GM19239 (cell line): ENCODE data around the gene ANKRD37.
"Not testable (repeated sequence)": the region's sequence is repeated elsewhere in the genome, so short reads cannot be mapped to it uniquely, and the experiment has no call there.

Experiments
- DNase-seq: peaks from one replicate; pipeline ENCODE4 v3.0.0; 2011; ENCODE audit warnings: low spot score; ENCODE audit not compliant: insufficient read length
- FAIRE-seq: peaks from 2 replicates; lab custom pipeline; 2011; peaks lifted over from hg19 to GRCh38; lab: Jason Lieb, UNC

Gene ANKRD37

DNA sequence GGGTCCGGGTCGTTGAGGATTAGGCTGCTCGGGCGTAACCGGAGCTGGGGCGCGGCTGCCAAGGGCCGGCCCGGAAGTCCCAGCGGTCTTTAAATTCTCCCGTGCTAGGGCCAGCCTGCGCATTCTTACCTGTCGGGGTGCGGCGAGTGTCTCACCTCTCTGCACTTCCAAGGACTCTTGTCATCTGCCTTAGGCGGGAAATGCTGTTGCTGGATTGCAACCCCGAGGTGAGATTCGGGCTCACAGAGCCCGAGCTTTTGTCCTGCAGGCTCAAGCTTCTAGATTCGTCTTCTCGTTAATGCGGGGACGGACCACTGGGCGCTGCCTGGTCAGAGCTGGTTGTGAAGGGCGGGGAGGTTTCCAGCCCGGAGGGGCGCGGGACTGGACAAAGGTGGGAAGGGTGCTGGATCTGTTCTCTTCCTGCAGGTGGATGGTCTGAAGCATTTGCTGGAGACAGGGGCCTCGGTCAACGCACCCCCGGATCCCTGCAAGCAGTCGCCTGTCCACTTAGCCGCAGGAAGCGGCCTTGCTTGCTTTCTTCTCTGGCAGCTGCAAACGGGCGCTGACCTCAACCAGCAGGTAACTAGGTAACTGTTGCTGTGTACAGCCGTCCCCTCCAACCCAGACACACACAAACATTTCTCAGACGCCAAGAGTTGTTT is at the start of gene ANKRD37:
ANKRD37 (plus strand) TSS at position 118 of the 662 bp plus-strand sequence; CDS start at position 201, 83 bp downstream.
- no peak for FAIRE-seq
- no peak for DNase-seq

GRCh38 chr4:185346975-185347601 is 49.6 kb upstream of the ANKRD37 start:
- FAIRE-seq (peak; percentile 45), DNase-seq (no peak)

DNA sequence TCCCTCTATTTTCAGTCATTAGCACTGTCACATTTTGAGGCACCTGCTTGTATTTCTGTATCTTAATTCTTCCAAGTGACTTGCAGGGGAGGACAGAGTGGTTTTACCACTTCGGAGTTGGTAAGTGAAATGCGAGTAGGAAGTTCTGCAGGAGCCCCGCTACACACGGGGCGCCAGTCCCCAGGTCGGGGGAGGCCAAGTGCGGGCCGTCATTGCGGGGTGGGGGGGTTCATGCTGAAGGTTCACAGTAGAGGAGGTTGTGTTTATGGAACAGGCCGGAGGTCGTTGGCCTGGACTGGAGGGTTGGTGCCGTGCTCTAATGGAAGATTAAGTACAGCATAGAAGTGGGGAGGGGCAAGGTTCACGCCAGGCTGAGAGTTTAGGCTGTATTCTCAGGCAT is 45.0 kb upstream of the ANKRD37 start:
- DNase-seq (no peak), FAIRE-seq (no peak)

GRCh38 chr4:185352202-185352601 is 44.4 kb upstream of the ANKRD37 start:
- FAIRE-seq (no peak), DNase-seq (no peak)

DNA sequence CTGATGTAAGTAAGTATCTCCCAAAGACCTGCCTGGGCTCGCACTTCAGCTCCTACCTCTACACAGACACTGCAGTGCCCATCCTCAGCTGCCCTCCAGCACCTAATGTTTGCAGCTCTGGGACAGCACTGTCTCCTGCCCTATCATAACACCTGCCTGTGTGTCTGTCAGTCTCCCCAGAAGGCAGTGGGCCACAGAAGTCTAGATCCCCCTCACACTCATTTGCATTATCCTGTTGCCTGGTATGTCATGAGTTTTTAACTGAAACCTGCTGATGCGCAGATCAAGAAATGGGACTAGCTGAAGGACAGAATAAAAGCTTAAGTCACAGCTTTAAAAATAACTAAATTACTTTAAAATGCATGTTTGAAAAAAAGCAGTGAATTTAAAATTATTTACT is 43.9 kb upstream of the ANKRD37 start:
- DNase-seq (no peak), FAIRE-seq (no peak)

GRCh38 chr4:185357211-185357610 is 39.4 kb upstream of the ANKRD37 start:
- DNase-seq: no peak
- FAIRE-seq: no peak

- DNase-seq (no peak), FAIRE-seq (no peak)
Observed at GRCh38 chr4:185357733-185358440, 38.8 kb upstream of the ANKRD37 start.

GRCh38 chr4:185358514-185358913 is 38.1 kb upstream of the ANKRD37 start:
- FAIRE-seq: no peak
- DNase-seq: no peak

GRCh38 chr4:185358959-185359358 is 37.7 kb upstream of the ANKRD37 start:
- FAIRE-seq (no peak), DNase-seq (no peak)

DNA sequence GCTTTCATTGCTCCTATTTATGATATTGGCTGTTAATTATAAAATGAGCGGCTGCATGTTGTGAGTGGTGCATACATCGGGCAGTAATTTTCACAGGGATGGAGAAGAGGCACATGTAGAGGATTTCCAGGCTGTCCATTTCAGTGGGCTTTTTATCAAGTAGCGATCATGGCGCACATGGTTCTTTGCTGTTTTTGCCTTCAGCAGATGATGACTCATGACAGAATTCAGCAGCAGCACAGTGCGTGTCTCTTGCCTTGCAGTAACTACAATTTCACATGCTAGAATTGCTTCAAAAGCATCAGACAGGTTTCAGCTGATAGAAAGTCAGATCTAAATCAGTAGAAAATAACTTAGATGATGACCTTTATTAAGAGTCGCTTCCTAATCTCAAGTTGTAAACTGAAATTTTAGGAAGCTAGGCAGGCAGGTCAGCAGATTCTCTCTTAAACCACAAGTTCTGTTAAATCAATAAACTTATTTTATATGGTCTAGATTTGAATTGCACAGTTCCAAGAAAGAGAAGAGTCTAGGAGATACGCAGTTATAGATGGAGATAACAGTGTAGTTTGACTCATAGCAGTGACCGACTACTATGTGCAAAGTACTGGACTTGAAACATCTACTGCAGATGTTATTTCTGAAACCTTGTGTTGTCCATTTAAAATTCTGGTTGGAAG is 36.7 kb upstream of the ANKRD37 start:
- DNase-seq (no peak), FAIRE-seq (no peak)

GRCh38 chr4:185361872-185362271 is 34.8 kb upstream of the ANKRD37 start:
- FAIRE-seq (peak; percentile 77), DNase-seq (no peak)

- not testable (repeated sequence) for FAIRE-seq, DNase-seq
Observed at GRCh38 chr4:185362570-185362969, 34.1 kb upstream of the ANKRD37 start.

- no peak for FAIRE-seq
Observed at GRCh38 chr4:185363251-185363650, 33.4 kb upstream of the ANKRD37 start.

DNA sequence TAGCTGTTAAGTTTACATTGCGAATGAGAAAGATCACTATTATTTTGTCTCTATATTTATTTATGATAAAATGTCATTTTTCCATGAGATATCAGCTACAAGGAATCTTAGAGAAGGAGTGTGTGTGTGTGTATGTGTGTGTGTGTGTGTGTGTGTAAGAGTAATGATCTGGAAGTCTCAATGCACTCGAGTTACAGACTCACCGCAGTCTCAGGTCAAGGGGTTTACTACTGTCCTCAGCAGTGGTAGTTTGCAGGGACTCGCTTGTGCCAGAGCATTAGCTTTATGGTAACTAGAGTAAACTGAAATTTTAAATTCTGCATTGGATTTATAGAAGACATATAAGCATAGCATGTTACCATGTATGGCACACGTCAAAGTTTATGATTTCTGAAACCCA is 31.8 kb upstream of the ANKRD37 start:
- DNase-seq: no peak
- no peak for FAIRE-seq

More at GRCh38 chr4:185363251-185363650, 33.4 kb upstream of the ANKRD37 start:
- no peak for DNase-seq

- no peak for FAIRE-seq
- DNase-seq: no peak
Observed at GRCh38 chr4:185369731-185370130, 26.9 kb upstream of the ANKRD37 start.

DNA sequence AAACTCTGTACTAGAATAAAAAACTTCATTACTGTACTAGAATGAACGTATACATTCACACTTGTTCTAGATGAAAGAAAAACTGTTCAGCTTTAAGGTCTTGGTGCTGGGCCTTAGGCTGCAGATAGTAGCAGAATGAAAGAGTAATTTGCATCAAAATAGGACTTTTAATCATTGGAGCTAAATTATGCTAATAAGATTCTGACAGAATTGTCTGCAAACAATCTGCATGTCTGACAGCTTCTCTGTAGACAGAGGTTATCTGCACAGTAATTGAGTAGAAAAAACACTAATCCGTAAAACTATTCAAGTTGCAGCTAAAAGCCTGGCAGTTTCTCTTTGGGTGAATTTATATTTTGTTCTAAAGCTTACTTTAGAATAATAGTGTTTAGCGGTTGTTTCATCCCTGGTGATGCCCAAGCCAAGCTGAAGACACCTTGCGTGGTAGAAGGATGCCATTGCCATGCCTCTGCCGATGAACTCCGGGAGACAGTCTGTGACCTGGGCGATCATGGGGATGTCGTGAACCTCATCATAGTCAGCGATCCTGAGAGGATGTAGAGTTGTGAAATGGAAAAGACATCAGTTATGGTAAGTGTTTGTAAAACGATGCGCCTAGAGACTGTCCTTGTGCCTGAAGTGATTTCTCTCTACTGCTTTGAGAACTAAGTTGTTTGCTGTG is 26.2 kb upstream of the ANKRD37 start:
- DNase-seq: no peak
- no peak for FAIRE-seq

DNA sequence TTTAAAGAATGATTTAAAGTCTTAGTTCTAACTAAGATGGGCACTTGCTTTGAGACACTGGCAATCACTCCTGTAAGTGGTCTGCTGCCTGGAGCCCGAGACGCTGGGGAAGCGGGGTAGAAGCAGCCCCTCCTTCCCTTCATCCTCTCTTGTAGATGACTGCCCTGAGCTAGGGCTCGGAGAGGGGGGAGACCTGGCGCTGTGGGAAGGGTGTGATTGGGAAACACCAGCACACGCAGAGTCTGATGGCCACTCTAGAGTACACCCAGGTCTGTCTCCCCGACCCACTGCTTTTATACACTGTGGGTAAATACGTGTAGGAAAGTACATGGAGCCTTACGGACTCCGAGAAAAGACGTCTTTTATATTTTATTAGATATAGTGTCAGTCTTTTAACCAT is 24.9 kb upstream of the ANKRD37 start:
- FAIRE-seq: no peak
- no peak for DNase-seq

DNA sequence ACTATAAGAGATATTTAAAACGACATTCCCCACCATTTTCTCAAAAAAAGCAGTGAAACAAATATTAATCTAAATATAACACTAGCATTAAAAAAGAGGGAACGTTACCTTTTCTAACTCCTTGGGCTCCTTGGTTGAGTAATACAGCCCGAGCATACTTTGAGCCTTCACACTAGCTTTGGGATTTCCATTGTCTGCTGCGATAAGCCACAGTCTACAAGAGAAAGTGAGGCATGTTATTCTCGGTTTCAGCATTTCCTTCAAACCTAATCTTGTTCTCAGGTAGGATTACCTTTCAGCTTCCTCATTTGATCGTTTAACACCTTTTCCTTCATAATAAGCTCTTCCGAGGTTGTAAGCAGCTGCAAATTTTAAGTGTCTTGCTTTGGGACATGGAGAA is 22.6 kb upstream of the ANKRD37 start:
- FAIRE-seq: no peak
- DNase-seq: no peak

DNA sequence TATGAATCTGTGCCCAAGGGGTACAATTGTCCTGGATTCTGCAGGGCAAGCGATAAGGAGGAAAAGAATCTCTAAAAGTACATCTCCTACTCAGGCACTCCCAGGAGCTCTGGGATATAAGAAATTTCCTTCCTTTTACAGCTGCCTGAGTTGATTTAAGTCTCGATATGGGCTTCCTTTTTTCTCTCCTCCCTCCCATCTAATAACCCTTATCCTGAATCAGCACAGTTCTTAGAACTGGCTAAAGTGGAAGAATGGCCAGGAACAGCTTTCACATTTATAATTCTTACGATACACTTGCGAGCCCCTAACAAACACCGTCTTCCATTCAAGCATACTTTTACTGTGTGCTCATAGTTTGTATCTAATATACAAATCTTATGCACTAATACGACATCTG is 22.1 kb upstream of the ANKRD37 start:
- FAIRE-seq: no peak
- DNase-seq: no peak

DNA sequence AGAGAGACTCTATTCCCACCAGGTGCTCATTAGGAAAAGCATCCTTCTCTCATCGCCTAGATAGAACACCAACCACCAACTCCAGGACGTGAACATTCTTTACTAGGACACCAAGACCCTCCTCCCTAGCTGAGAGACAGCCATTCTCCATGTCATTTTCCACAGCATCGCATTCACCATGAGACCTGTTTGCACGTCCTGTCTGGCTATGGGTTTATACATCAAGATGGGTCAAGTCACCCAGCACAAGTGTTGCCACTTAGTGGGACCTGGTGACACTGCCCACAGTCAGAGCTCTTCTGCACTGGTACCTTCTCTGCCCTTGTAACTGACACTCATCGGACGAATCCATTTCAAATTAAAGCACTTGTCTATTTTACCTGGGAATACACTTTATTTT is 18.4 kb upstream of the ANKRD37 start:
- no peak for DNase-seq
- no peak for FAIRE-seq
